Suprapubic skin (tissue), 4 donors: ENCODE data around the gene MIPEP. TPM values are rescaled to one million over a fixed set of nuclear protein-coding genes. Genes with fewer than 3 reads are reported as not detected.

Source experiments
- DNase-seq, 2 donors: peaks; one replicate each; pipeline ENCODE4 v3.0.0-alpha.2; 2019; ENCODE audit warnings: low spot score in 2 of 2
- H3K27ac ChIP-seq: fragments of 200-600 bp; sonication (generic); one replicate; pipeline ENCODE4 v1.5.1; 2019
- H3K27me3 ChIP-seq: fragments of 200-600 bp; sonication (generic); one replicate; pipeline ENCODE4 v1.5.1; 2019
- H3K36me3 ChIP-seq: fragments of 200-600 bp; sonication (generic); one replicate; pipeline ENCODE4 v1.5.1; 2019
- H3K4me1 ChIP-seq: fragments of 200-600 bp; sonication (generic); one replicate; pipeline ENCODE4 v1.5.1; 2019
- H3K4me3 ChIP-seq: fragments of 200-600 bp; sonication (generic); one replicate; pipeline ENCODE4 v1.5.1; 2019; ENCODE audit warnings: mild to moderate bottlenecking
- H3K9me3 ChIP-seq: fragments of 200-600 bp; sonication (generic); one replicate; pipeline ENCODE4 v1.5.1; 2019
- EP300 ChIP-seq: sonication (generic); formaldehyde crosslinking; IDR thresholded peaks from one replicate; pipeline ENCODE4 v1.6.1; 2017; ENCODE audit warnings: antibody characterized with exemption
- POLR2A ChIP-seq, 2 donors: fragments of 450-650 bp; IDR thresholded peaks; one replicate each; pipeline ENCODE4 v1.6.1; 2017; ENCODE audit warnings: antibody characterized with exemption in 2 of 2, mild to moderate bottlenecking in 2 of 2, moderate library complexity in 2 of 2
- POLR2AphosphoS5 ChIP-seq, 3 donors: sonication (generic); formaldehyde crosslinking; IDR thresholded peaks; one replicate each; pipeline ENCODE4 v1.6.1; 2017; ENCODE audit warnings: antibody characterized with exemption in 3 of 3
- WGBS: methylation state at CpG from one replicate; pipeline ENCODE4 v1.1.5; 2018; 5-methylcytosine and 5-hydroxymethylcytosine counted together
- total RNA-seq, 4 donors: library from RNA; depleted of rRNA; stranded (reverse); fragments of >200 nt; gene quantifications; one replicate each; pipeline ENCODE4 v1.1.0, GENCODE V29; 2016
- TF ChIP-seq, protein P1 (sequence below), 2 donors: fragments of 200-600 bp in 1 of 2; fragments of 450-650 bp in 1 of 2; sonication (generic) in 1 of 2; IDR thresholded peaks; one replicate each; pipeline ENCODE4 v1.5.1; 2016 to 2019; ENCODE audit warnings: antibody characterized with exemption in 2 of 2, mild to moderate bottlenecking in 1 of 2, moderate library complexity in 1 of 2

The MIPEP gene
- total RNA-seq, 4 donors from 2014 or later, result 26.3 to 51.4 (median 37.6) TPM

DNA sequence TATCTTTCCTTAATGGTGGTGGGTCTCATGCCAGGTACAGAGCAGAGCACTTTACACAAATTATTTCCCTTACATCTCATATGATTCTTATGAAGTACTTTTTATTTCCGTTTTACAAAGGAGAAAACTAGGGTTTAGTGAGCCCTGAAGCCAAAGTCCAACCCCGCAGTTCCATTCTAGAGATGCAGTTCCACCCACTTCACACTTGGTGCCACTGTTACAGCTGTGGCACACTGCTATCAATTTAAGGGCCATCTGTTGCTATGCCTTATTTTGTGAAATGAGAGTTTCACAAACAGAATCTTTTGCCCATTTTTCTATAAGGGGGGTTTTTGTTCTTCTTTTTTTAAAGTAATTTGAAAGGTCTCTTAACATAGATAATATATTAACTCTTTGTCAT lies 12.9 kb downstream of the MIPEP start:
- Histone ChIP-seq H3K4me3 (no peak overlapping the region), H3K36me3 (peaks cover 51% of the 10 kb centered on the region), H3K27me3 (no peaks in the 10 kb centered on the region), H3K4me1 (peaks cover 5% of the 10 kb centered on the region), H3K9me3 (no peaks in the 10 kb centered on the region), H3K27ac (no peak overlapping the region)
- no peak for TF ChIP-seq POLR2AphosphoS5 (IDR thresholded peaks at IDR 0.05)
- TF ChIP-seq, protein P1, sequence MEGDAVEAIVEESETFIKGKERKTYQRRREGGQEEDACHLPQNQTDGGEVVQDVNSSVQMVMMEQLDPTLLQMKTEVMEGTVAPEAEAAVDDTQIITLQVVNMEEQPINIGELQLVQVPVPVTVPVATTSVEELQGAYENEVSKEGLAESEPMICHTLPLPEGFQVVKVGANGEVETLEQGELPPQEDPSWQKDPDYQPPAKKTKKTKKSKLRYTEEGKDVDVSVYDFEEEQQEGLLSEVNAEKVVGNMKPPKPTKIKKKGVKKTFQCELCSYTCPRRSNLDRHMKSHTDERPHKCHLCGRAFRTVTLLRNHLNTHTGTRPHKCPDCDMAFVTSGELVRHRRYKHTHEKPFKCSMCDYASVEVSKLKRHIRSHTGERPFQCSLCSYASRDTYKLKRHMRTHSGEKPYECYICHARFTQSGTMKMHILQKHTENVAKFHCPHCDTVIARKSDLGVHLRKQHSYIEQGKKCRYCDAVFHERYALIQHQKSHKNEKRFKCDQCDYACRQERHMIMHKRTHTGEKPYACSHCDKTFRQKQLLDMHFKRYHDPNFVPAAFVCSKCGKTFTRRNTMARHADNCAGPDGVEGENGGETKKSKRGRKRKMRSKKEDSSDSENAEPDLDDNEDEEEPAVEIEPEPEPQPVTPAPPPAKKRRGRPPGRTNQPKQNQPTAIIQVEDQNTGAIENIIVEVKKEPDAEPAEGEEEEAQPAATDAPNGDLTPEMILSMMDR (IDR thresholded peaks at IDR 0.05), result peak in 1 of 2 donors; percentile 33
- 41% methylated on average over 2 of the region's 2 CpGs for WGBS
- DNase-seq, result no peak

DNA sequence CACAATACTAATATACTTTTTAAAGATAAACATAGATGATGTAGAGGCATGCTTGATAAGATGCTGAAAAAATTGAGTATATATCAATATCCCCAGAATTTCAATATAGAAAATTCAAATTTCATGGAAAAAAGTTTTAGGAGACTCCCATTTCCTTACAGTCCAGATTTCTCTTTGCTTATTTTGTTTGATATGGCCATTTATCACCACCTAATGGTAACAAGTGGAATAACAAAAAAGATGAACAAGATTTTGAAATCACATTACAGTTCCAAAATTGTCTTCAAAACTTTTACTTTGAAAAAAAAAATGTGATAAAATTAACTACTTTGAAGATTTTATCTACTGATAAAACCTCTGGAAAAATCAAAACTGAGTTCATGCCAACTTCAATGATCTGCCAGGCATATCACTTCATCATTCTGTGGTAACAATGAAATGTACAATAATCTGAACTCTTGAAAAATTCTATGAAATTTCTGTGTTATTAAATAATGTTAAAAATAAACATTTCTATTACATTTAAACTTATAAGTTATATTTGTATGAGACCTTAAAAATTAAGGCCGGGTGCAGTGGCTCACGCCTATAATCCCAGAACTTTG lies 17.5 kb downstream of the MIPEP start:
- Histone ChIP-seq H3K27ac (peak overlapping the region; percentile 64), H3K27me3 (no peaks in the 10 kb centered on the region), H3K36me3 (peaks cover 15% of the 10 kb centered on the region), H3K4me3 (no peak overlapping the region), H3K4me1 (peaks cover 18% of the 10 kb centered on the region), H3K9me3 (no peaks in the 10 kb centered on the region)
- 69% methylated on average over 2 of the region's 2 CpGs for WGBS
- TF ChIP-seq EP300, result no peak
- no peak for TF ChIP-seq POLR2A (IDR thresholded peaks at IDR 0.05)
- TF ChIP-seq, protein P1 (IDR thresholded peaks at IDR 0.05), result peak; percentile 33 to 45
- no peak for TF ChIP-seq POLR2AphosphoS5 (IDR thresholded peaks at IDR 0.05)
- no peak for DNase-seq

DNA sequence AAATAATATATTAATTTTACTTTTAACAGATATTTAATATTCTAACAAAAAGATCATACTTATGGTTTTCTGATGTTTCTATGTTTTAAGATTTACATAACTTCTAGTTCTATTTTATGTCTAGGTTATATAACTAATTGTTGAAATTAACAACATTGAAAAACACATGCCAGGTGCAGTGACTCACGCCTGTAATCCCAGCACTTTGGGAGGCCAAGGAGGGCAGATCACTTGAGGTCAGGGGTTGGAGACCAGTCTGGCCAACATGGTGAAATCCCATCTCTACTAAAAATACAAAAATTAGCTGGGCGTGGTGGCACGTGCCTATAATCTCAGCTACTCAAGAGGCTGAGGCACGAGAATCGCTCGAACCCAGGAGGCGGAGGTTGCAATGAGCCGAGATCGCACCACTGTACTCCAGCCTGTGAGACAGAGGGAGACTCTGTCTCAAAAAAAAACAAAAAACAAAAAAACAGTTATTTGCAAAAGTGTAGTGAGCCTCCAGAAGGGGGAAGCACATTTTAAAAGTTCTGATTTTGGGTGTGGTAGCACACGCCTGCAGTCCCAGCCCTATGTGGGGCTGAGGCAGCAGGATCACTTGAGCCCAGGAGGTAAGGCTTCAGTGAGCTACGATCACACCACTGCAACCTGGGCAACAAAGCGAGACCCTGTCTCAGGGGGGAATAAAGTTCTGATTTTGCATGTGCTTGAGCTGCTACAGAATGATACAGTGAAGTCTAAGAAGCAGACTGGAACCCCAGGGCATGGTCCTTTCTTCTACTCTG lies 18.7 kb downstream of the MIPEP start:
- WGBS, result 53% methylated on average over 12 of the region's 12 CpGs

DNA sequence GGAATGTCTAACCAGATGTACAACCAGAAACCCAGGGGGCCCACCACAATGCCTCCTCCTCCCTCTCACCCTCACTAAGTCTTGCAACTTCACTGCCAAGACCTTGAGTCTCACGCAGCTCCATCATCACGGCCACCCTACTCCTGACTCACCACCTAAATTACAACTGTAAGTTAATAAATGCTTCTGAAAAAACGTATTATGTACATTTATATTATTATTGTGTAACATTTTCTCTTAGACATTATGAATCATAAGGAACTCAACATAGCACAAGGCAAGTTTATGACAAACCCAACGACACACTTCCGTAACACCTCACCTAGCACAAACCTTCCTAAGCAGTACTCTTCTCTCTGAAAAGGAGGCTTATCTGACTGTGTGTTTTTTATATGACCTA lies 20.7 kb downstream of the MIPEP start:
- no peak for DNase-seq
- Histone ChIP-seq H3K9me3 (no peaks in the 10 kb centered on the region), H3K36me3 (peaks cover 7% of the 10 kb centered on the region), H3K27ac (no peak overlapping the region), H3K4me1 (peaks cover 20% of the 10 kb centered on the region), H3K27me3 (no peaks in the 10 kb centered on the region), H3K4me3 (no peak overlapping the region)
- TF ChIP-seq EP300 (no peak), POLR2AphosphoS5 (IDR thresholded peaks at IDR 0.05) (no peak), POLR2A (IDR thresholded peaks at IDR 0.05) (no peak)
- TF ChIP-seq, protein P1 (IDR thresholded peaks at IDR 0.05), result no peak
- WGBS, result 59% methylated on average over 5 of the region's 5 CpGs

More for the DNA sequence above, 18.7 kb downstream of the MIPEP start:
- H3K27ac ChIP-seq, result peak overlapping the region; percentile 64
- no peak overlapping the region for H3K4me3 ChIP-seq
- peaks cover 18% of the 10 kb centered on the region for H3K4me1 ChIP-seq
- H3K27me3 ChIP-seq, result no peaks in the 10 kb centered on the region
- DNase-seq, result no peak
- TF ChIP-seq EP300 (no peak), POLR2AphosphoS5 (IDR thresholded peaks at IDR 0.05) (no peak), POLR2A (IDR thresholded peaks at IDR 0.05) (no peak)
- TF ChIP-seq, protein P1 (IDR thresholded peaks at IDR 0.05), result no peak
- H3K9me3 ChIP-seq, result no peaks in the 10 kb centered on the region
- peaks cover 15% of the 10 kb centered on the region for H3K36me3 ChIP-seq

DNA sequence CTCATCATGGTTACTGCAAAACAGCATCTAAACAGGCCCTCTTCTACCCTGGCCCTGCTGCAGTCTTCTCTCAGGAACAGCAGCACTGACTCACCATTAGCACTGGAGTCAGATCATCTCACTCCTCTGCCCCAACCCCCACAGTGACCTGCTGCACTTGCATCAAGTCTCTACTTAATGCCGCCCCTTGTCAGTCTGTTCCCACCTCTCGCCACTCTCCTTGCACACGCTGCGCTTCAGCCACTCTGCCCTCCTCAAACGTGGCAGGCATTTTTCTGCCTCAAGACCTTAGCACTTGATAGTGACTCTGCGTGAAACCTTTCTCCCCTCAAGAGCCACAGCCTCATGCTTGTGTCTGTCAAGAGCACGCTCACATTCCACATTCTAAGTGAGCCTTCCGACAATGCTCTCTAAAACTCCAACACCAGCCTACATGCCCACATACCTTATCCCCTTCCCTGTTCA lies 22.1 kb downstream of the MIPEP start:
- Histone ChIP-seq H3K27ac (no peak overlapping the region), H3K27me3 (no peaks in the 10 kb centered on the region), H3K36me3 (no peaks in the 10 kb centered on the region), H3K9me3 (no peaks in the 10 kb centered on the region), H3K4me1 (peaks cover 32% of the 10 kb centered on the region), H3K4me3 (no peak overlapping the region)
- WGBS, result 88% methylated on average over 8 of the region's 8 CpGs
- DNase-seq, result no peak
- TF ChIP-seq, protein P1 (IDR thresholded peaks at IDR 0.05), result no peak
- no peak for TF ChIP-seq POLR2A (IDR thresholded peaks at IDR 0.05)
- TF ChIP-seq EP300, result no peak
- no peak for TF ChIP-seq POLR2AphosphoS5 (IDR thresholded peaks at IDR 0.05)
